Skin epidermis (tissue), 12 donors: Measurements from ENCODE around the gene TRAPPC3L.

ENCODE experiments used
- H3K27ac ChIP-seq, 21 experiments: fragments of 200-600 bp; sonication (generic) in 11 of 21; one replicate each; pipeline ENCODE4 v1.5.0; 2020; ENCODE audit warnings: mild to moderate bottlenecking in 3 of 21, inconsistent platforms in 2 of 21, moderate library complexity in 2 of 21
- H3K4me3 ChIP-seq, 7 experiments: fragments of 200-600 bp; sonication (generic) in 2 of 7; one replicate each; pipeline ENCODE4 v1.5.0; 2020; ENCODE audit warnings: inconsistent platforms in 2 of 7, mild to moderate bottlenecking in 2 of 7, moderate library complexity in 1 of 7

TRAPPC3L gene

DNA sequence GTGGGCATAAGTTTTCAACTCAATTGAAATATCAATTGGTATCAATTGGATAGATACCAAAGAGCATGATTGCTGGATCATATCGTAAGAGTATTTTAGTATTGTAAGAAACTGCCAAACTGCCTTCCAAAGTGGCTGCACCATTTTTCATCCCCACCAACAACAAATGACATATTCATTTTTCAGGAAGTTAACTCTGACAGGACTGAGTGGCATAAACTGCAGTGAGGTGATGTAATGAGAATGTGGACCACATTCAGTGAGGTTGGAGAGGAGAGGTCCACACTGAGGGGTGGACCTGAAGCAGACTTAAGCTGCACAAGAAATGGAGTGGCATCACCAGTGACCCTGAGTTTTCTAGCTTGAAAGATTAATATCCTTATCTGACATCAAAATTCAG lies 95.9 kb downstream of the TRAPPC3L start:
- H3K4me3 ChIP-seq = no peak overlapping the region
- no peak overlapping the region for H3K27ac ChIP-seq

DNA sequence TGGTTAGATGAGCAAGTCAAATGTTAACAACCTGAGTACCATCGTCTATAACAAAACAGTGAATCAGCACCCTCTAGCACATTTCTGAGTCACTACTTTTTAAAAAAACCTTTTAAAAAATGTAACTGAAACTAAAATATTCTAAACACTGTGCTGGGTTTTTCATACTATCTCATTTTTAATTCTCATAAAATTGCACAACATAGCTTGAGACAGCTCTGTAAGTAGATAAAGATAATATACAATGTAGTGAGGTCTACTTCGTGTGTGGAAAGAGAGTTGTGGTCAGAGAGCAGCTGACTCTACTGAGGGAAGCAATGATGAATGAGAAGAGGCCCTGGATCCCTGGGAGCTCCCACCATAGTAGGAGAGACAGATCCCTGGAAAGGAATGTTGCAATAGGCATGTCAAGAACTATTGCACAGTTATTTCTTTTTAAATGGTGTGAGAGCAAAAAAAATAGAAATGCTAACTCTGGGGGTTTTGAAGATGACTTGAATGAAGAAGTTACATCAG lies 97.9 kb downstream of the TRAPPC3L start:
- H3K27ac ChIP-seq = peak overlapping the region in 4 of 21 experiments; percentile 6 to 20 (median 8)
- no peak overlapping the region for H3K4me3 ChIP-seq

GRCh38 chr6:116447052-116447451 lies 98.4 kb downstream of the TRAPPC3L start:
- H3K27ac ChIP-seq = peak overlapping the region in 2 of 21 experiments; percentile 20 to 22
- H3K4me3 ChIP-seq = no peak overlapping the region

- Histone ChIP-seq H3K27ac (peak overlapping the region in 1 of 21 experiments; percentile 14), H3K4me3 (no peak overlapping the region)
These were observed 99.1 kb downstream of the TRAPPC3L start for GRCh38 chr6:116446399-116446798.

DNA sequence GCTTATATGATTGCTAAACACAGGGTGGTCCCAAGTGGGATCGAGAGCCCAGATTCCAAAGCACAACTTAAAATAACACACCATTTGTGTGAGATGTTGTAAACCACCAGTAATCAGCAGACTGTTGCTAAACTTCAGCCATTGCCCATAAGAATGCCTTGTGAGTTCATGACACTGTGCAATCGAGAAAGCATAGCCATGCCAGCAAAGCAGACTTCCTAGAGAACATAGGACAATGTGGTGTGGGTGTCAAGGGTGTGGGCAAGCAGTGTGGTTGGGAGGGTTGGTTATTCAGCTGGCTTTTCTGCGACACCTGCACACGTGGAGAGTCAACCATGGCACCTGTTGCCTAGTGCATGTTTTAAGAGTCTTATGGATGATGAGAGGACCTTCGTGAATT lies 100.4 kb downstream of the TRAPPC3L start:
- Histone ChIP-seq H3K4me3 (no peak overlapping the region), H3K27ac (no peak overlapping the region)
